Endothelial cell of hepatic sinusoid (primary cell): ENCODE results near the gene KLHL20.
"Not testable (repeated sequence)": the region's sequence is repeated elsewhere in the genome, so short reads cannot be mapped to it uniquely, and the experiment has no call there.

Source experiments
- in situ Hi-C: cut with HindIII; loops from 2 replicates; pipeline ENCODE4 v1.10.0; 2017; ENCODE audit warnings: low sequenced_read_pairs

The KLHL20 gene

DNA sequence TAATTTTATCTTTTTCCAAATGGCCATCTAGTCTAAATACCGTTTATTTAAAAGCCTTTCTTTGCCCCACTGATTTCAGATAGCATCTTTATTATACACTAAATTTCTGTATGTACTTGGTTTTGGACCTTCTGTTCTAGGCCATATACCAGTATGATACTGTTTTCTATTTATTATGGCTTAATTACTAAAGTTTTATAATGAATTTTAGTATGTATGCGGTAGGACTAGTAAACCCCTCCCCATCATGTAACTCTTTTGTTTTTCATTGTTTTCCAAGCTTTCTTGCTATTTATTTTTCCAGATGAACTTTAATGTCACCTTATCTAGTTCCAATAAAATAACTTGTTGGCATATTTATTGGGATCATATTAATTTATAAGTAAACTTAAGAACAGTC lies 29.9 kb downstream of the KLHL20 start:
- in situ Hi-C loops = no loop called here

DNA sequence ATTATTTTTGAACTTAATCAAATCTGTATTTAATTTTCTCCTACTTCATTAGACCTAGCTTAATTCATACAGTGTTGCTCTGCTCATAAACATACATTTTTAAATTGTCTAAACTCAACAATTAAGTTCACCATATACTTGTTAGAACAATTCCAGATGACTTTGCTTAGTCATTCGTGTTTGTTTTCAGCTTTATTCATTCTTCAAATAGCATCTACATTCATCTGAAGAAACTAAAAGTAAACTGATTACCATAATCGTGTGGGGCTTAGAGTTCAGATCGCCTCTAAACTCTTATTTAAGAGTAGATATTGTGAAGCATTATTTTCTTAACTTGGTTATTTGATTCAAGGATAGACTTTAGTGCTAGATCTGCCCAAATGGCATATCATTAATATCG lies 34.4 kb downstream of the KLHL20 start:
- in situ Hi-C loops = no loop called here

DNA sequence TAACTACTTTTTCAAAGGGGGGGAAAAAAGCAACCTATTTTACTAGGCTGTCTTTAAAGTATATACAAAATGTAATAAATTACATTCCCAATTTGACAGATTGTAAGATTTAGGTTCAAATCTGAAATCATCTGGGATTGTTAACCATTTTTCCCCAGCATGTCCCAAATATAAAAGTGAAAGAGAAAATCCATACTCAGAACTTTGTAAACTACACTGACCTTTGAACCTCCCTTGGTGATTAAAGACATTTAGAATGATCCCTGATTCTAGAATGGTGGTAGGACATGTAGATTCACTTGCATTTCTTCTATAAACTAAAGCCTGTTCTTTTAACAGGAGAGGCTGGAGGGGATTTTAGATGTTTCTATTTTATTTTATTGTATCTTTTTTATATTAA lies 39.0 kb downstream of the KLHL20 start:
- in situ Hi-C loops = no loop called here

DNA sequence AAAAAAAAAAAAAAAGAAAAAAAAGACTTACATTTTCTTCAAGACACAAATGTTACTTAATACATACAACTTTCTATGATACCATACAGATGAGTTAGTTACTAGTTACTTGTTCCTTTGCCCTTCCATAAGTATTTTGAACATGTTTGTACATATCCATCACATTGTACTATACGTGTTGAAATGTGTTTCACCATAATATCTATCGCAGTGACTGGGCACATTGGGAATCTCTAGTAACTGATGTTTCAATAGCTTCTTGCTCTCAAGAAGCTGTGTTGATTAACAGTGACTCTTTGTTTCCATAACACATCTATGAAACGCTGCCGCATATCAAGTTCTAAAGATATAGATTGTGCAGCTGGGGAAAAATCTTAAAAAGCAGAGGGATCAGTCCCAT lies 42.9 kb downstream of the KLHL20 start:
- in situ Hi-C loops = no loop called here

DNA sequence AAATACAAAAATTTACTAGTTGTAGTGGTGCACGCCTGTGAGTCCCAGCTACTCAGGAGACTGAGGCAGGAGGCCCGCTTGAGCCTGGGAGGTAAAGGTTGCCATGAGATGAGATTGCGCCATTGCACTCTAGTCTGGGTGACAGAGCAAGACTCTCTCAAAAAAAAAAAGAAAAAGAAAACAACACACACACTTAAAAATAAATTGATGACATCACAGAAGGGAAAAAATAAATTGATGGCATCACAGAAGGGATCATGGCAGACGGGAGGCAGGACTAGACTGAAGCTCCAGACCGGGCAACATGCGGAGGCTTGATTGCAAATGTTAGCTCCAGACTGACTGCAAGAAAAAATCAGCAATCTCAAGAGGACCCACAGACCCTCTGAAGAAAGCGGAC lies 43.3 kb downstream of the KLHL20 start:
- in situ Hi-C loops = no loop called here

DNA sequence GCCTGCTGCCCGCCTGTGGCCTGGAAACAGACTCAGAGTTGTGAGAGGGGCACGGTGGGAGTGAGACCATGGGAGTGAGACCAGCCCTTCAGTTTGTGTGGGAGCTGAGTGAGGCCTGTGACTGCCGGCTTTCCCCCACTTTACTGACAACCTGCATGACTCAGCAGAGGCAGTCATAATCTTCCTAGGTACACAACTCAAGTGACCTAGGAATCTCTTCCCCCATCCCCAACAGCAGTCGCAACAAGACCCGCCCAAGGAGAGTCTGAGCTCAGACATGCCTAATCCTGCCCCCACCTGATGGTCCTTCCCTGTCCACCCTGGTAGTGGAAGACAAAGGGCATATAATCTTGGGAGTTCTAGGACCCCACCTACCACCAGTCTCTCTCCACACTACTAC lies 44.2 kb downstream of the KLHL20 start:
- in situ Hi-C loops = no loop called here

DNA sequence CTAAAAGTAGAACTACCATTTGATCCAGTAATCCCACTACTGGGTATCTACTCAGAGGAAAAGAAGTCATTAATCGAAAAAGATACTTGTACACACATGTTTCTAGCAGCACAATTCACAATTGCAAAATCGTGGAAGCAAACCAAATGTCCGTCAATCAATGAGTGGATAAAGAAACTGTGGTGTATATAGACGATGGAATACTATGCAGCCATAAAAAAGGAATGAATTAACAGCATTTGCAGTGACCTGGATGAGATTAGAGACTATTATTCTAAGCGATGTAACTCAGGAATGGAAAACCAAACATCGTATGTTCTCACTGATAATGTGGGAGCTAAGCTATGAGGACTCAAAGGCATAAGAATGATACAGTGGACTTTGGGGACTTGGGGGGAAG lies 49.5 kb downstream of the KLHL20 start:
- in situ Hi-C loops = not testable (repeated sequence)

DNA sequence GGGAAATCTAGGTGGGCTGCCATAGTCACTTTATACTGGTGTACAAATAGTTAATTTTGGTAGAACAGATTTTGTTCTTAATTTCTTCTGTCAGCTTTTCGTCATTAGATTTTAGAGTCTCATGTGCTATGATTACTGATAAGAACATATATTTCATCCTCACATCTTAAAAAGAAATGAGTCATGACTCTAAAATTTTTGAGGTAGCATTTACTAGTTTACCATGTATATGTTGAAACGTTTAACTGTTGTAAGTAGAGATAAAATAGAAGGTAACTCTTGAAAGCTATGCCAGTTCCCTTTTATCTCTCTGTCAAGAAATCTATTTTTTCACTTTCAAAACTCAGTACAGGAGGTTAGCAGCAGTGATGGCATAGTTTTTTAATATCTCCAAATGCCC lies 53.4 kb downstream of the KLHL20 start:
- in situ Hi-C loops = no loop called here

DNA sequence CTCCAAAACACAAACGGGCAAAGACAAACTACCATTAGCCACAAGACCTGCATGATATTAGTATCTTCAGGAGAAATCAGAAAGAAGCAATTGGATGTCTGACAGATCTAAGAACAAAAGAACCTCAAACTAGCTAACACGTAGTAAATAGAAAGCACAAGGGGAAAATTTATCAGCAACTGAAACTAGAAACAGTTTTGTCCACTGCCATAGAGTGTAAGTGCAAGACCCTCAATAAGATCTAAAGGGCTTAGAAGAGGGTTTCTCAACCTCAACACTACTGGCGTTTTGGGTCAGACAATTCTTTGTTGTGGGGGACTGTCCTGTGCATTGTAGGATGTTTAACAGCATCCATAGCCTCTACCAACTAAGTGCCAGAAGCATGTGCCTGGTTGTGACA lies 54.0 kb downstream of the KLHL20 start:
- in situ Hi-C loops = no loop called here

DNA sequence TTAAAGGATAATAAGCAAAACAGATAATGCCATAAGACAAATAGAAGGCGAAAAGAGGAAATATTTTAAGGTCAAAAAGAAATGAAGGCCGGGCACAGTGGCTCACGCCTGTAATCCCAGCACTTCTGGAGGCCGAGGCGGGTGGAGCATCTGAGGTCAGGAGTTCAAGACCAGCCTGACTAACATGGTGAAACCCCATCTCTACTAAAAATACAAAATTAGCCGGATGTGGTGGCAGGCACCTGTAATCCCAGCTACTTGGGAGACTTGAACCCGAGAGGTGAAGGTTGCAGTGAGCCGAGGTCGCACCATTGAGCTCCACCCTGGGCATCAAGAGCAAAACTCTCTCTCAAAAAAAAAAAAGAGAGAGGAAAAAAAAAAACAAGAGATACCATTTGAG lies 55.5 kb downstream of the KLHL20 start:
- in situ Hi-C loops = not testable (repeated sequence)

DNA sequence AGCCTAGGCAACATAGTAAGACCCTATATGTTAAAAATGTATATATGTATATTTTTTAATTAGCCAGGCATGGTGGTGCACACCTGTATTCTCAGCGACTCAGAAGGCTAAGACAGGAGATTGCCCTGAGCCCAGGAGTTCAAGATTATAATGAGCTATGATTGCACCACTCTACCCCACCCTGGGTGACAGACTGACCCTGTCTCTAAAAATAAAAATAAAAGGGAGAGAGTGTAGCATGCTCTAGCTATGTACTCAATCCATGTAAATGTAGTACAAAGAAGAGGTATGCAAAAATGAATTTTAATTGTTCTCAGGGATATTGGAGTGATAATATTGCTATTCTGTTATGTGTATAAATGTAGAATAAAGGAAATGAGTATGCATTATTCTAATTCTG lies 56.8 kb downstream of the KLHL20 start:
- in situ Hi-C loops = no loop called here

DNA sequence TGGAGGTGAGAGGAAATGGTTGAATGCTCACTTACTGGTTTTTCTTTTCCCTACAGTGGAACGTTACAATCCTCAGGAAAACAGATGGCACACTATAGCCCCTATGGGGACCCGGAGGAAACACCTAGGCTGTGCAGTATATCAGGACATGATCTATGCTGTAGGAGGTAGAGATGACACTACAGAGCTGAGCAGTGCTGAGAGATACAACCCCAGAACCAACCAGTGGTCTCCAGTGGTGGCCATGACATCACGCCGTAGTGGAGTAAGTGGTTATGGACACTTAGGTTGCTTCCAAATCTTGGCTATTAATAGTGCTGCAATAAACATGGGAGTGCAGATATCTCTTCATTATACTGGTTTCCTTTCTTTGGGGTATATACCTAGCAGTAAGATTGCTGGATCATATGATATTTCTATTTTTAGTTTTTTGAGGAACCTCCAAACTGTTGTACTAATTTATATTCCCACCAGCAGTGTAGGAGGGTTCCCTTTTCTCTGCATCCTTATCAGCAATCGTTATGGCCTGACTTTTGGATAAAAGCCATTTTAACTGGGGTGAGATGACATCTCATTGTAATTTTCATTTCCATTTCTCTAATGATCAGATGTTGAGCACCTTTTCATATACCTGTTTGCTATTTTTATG lies 60.9 kb downstream of the KLHL20 start:
- in situ Hi-C loops = no loop called here

DNA sequence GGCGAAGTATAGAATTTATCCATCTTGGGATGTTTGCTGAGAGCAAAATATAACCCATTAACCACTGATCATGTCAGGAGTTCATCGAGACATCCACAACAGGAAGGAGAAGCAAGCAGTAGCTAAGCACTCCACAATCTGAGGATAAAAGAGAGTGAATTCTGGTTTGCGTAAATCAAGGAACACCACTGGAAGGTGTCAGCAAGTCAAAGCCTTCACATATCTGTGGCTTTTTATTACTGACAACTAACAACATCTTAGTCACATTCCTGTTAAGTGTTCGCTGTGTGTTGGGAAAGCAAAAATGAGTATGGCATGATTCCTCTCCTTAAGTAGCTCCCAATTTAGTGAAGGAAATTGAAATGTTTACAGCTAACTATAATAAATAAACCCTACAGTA lies 65.2 kb downstream of the KLHL20 start:
- in situ Hi-C loops = loop anchor here (5.0 kb wide), 1 partner anchor 58 kb away; no protein-coding TSS in a partner anchor

DNA sequence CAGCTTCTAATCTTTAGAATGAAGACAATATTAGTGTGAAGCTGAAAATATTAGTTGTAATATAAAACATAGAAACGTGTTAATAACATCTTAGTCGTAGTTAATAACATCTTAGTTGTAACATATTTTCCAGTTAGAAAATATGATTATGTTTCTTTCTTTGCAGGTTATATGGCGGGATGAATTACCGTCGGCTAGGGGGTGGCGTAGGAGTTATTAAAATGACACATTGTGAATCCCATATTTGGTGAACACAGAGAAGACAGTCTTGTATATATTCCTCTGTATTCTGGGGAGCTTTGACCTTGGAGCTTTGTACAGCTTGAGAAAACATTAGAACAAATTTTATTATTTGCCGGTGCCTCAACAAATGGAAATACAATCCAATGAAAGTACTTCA lies 70.2 kb downstream of the KLHL20 start:
- in situ Hi-C loops = loop anchor here (5.0 kb wide), 1 partner anchor 63 kb away; no protein-coding TSS in a partner anchor

DNA sequence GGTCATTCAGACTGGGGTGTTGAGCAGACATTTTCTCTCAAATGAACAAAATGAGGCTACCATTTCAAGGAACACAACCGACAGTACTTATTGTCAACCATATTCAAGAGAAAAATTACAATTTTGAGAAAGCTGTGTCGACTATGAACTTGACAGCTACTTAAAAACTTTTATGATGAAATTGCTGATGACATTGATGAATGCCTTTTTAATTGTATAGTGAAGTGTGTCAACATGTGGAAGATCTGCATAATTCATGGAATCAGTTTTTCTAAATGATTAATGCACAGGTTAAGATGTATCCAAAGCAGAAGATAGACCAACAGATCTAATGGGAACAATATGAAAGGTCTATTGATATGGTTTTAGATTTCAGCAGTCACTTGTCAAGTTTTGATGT lies 75.1 kb downstream of the KLHL20 start:
- in situ Hi-C loops = no loop called here

DNA sequence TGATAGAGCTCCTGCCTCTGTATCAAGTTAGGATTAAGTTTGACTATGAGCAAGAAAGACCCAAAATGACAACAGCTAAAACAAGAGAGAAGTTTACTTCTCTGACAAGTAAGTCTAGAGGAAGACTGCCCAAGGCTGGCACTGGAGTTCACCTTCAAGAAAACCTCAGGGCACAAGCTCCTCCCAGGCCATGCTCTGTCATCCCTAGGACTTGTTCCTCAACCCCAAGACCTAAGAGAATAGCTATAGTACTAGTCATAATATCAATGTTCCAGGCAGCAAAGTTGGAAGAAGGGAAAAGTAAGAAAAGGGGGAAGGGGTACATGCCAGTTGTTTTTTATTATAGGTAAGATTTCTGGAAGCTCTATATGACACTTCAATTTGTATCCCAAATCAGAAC lies 83.3 kb downstream of the KLHL20 start:
- in situ Hi-C loops = no loop called here

DNA sequence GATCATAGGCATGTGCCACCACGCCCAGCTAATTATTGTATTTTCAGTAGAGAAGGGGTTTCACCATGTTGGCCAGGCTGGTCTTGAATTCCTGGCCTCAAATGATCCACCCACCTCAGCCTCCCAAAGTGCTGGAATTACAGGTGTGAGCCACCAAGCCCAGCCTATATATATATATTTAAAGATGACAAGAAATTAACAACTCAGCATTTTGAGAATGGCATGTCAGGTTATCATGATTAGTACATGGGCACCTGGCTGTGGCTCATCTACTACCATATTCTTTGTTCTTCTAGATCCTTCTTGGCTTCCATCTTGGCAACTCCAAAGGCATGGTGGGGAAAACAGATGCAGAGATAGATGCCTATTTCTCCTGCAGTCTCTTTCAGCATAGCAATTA lies 85.2 kb downstream of the KLHL20 start:
- in situ Hi-C loops = not testable (repeated sequence)

DNA sequence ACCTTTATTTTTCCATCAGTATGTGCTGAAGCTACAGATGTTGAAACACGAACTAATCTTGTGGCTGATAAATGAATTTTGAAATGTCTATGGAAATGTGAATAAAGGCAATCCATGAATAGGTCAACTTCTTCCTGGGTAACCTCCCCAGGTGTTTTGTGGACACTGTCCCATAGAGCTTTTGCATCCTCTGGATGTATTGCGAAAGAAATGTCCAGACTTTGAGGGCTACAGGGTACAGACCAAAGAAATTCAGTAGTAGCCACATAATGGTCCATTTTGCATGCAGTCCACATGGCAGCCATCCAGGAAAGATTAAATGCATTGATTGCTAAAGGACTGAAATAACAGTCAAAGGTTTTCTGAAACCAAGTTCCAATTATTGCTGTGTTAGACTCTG lies 88.2 kb downstream of the KLHL20 start:
- in situ Hi-C loops = no loop called here

DNA sequence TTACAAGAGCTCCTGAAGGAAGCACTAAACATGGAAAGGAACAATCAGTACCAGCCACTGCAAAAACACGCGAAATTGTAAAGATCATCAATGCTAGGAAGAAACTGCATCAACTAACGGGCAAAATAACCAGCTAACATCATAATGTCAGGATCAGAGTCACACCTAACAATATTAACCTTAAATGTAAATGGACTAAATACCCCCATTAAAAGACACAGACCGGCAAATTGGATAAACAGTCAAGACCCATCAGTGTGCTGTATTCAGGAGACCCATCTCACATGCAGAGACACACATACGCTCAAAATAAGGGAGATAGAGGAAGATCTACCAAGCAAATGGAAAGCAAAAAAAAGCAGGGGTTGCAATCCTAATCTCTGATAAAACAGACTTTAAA lies 98.9 kb downstream of the KLHL20 start:
- in situ Hi-C loops = not testable (repeated sequence)

DNA sequence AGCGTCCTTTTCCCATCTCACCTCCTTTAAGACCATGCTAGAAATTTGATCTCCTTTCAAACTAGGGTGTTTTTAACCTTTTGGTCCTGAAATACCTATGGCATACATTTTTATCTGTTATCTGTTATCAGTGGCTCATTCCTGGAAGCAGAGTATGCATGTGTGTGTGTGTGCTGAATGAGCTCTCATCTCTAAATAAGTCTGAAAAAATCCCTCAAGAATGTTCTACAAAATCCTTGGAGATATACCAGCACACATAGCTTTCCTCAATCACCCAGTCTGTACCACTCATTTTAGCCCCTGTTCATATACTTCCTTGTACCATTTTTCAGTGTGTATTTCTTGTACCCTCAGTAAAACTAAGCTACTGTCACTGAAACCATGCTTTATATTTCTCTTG lies 103.7 kb downstream of the KLHL20 start:
- in situ Hi-C loops = no loop called here

DNA sequence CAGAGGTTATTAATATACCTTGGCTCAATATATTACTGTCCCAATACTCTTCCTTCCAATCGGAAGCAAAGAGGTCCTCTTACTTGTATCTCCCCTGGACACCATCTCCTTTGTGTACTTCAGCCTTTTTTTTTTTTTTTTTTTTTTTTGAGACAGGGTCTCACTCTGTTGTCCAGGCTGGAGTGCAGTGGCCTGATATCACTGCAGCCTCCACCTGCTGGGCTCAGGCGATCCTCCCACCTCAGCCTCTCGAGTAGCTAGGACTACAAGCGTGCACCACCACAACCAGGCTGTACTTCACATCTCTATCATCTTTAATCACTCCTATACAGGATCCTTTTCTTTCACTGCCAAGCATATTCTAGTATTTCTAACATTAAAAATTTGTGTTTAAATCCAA lies 106.9 kb downstream of the KLHL20 start:
- in situ Hi-C loops = loop anchor here (5.0 kb wide), 1 partner anchor 36 kb away; no protein-coding TSS in a partner anchor

DNA sequence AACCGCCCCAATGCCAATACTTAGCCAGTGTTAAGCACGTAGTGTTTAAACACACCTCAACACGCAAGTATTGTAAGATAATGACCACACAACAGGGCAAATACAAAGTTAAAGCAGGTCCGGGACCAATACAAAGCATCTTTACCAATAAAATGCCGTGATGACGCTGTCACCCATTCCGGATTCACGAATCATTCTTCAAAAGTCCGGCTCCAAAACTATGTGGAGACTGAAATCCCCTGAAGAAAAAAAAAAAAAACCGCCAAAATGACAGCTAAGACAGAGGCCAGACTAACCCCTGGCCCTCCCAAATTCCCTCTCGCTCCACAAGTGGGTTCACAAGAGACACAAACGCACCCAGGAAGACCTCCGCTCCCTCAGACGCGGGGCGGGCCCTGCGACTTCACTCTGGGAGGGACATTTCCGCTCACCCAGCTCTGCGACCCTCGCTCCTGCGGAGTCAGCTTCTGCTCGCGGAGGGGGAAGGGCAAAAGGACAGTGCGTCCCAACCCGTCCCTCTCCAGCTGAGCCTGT lies 109.1 kb downstream of the KLHL20 start:
- in situ Hi-C loops = loop anchor here (5.0 kb wide), 1 partner anchor 33 kb away; no protein-coding TSS in a partner anchor
